ENCODE data around the gene PRELID2. TPM values are rescaled to one million over a fixed set of nuclear protein-coding genes. Genes with fewer than 3 reads are reported as not detected.
"Not testable (repeated sequence)": the region's sequence is repeated elsewhere in the genome, so short reads cannot be mapped to it uniquely, and the experiment has no call there.

Gene PRELID2
- total RNA-seq, 2 experiments from 2014 or later = 1.6 to 1.8 TPM

DNA sequence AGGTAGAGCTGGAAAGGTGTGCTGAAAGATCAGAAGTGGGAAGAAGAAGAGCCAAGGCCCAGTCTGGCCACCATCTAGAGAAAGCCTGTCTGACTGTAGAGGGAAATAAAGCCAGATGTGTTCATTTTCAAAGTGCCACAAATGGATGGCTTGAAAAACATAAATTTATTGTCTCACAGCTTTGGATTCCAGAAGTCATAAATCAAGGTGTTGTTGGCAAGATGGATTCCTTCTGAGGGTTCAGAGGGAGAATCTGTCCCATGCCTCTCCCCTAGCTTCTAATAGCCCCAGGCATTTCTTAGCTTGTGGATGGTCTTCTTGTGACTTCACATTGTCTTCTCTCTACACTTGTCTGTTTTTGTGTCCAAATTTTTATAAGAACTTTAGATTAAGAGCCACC lies 6.2 kb upstream of the PRELID2 start:
- POLR2A ChIA-PET = no interaction called here
- CTCF ChIA-PET = no interaction called here

DNA sequence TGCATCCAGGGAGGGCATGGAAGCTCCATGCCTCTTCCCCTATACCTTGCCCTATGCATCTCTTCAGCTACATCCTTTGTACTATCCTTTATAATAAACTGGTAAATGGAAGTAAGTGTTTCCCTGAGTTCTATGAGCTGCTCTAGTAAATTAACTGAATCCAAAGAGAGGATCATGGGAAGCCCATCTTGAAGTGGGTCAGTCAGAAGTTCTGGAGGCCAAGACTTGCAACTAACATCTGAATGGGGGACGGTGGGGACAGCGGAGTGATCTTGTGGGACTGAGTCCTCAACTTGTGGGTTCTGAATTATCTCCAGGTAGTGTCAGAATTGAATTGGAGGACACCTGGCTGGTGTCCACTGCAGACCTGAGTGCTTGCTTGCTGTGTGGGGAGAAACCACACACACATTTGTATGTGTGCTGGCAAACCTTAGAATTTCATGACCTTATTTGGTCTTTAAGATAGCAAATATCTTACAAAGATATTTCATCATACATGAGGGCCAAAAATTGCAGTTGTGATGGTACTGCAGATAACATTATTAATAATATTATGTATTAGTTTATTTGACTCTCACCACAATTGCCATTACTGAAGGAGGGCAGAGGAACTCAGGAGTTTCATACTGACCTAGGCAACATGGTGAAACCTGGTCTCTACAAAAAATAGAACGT lies 5.5 kb upstream of the PRELID2 start:
- CTCF ChIA-PET = no interaction called here
- POLR2A ChIA-PET = no interaction called here

DNA sequence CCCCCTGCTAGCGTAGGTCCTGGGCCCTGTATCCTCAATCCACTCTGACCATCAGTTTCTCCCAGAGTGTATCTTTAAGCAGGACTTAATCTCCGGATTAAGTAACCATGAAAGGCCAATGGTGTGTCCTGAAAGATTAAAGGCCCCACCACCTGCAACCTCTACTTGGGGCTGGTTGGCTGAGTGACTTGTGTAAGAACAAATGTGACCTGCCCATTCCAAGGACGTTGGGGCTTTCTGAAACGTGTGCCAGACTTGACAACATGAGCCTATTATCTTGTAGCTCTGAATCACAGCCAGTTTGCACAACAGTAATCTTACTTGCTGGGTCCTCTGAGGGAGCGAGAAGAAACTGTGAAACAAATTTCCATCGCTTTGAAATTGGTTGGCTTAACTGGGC lies 3.1 kb upstream of the PRELID2 start:
- CTCF ChIA-PET = no interaction called here
- POLR2A ChIA-PET = no interaction called here

DNA sequence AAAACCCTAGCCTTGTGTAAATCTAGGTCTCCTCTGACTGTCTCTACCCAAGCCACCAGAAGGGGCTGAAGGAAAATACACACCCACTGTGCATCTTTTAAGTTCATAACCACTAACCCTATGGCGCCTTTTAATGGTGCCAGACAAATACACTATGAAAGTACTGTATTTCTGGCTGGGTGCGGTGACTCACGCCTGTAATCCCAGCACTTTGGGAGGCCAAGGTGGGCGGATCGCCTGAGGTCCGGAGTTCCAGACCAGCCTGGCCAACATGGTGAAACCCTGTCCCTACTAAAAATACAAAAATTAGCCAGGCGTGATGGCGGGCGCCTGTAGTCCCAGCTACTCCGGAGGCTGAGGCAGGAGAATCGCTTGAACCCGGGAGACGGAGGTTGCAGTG lies 1.1 kb upstream of the PRELID2 start:
- CTCF ChIA-PET = interaction anchor here (2.4 kb wide), 1 partner anchor 10 kb away, joined by 8 read pairs; no protein-coding TSS in a partner anchor
- POLR2A ChIA-PET = not testable (repeated sequence)

DNA sequence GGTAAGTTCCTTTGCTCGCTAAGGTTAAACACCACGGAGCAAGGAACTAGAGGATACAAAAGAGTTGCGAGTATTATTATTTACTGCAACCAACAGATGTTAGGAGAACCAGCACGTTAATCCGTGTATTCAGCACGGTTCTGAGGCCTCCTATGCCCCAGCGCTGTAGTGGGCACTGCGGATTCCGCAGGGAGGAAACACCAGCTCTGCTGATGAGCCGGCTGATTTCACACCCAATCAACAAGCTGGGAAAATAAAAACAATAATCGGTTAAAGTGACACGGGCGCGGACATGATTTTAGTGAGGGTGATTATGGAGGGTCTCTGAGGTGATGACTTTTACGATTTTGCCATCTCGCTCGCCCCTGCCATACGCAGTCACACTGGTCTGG lies 702 bp upstream of the PRELID2 start:
- ChIA-PET POLR2A (no interaction called here), CTCF (interaction anchor here (2.4 kb wide), 1 partner anchor 10 kb away, joined by 8 read pairs; no protein-coding TSS in a partner anchor)

DNA sequence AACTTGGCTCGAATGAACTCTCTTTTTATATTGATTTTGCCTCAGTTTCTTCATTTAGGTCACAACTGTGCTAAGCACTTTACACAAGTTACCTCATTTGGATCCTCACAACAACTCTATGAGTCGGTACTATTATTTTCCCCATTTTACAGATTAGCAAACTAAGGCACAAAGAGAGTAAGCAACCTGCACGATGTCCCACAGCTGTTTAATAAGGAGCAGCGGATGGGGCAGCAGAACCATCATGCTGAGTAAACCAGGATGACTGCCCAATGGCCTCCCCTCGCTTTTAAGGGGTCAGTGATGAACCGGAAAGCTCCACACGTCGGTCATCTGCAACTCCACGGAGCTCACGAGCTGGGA lies 607 bp downstream of the PRELID2 start:
- POLR2A ChIA-PET = no interaction called here

DNA sequence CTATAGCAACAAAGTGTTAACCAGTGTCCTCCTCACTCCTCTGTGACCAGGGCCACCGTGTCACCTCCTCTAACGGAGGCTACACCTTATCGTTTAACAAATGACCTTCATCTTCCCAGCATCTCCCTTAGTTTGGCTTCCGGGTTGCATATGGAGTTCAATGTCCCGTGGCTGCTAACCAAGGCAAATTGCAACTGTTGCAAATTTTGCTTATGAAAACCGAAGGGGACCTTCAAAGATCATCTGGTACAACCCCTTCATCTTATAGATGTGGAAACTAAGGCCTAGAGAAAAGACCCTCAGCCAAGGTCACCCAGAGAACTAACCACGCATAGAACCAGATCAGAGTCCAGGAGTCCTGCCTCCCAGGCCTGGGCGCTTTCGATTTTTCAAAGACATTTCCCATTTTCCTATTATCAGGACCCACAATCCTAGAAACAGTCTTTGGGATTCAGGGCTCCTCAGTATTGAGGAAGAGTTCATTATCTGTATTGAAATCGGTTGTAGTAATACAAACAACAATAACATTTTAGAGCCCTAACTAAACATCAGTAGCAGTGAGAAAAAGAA lies 1.4 kb downstream of the PRELID2 start:
- ChIA-PET POLR2A (no interaction called here), CTCF (interaction anchor here (2.4 kb wide), 1 partner anchor 8 kb away, joined by 8 read pairs; no protein-coding TSS in a partner anchor)

More for the DNA sequence above, 607 bp downstream of the PRELID2 start:
- CTCF ChIA-PET = interaction anchor here (2.4 kb wide), 1 partner anchor 9 kb away, joined by 8 read pairs; no protein-coding TSS in a partner anchor

DNA sequence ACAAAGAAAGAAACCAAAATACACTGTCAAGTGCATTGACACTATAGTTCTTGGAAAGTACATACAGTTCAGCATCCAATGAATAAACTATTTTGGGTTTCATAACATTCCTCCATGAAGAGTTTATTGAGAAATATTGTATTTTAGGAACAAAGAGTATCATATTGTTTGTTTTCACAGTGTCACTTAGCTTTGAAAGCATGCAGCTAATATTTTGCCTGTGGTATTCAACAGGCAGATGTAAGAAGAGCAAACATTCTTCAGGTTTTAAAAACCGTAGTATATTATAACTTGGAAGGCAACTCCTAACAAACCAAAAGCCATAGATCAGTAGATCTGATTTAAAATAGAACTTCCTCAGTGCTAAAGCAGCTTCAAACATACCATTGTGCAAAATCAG lies 4.5 kb downstream of the PRELID2 start:
- CTCF ChIA-PET = interaction anchor here (1.4 kb wide), 1 partner anchor 211 kb away, joined by 3 read pairs; no protein-coding TSS in a partner anchor
- POLR2A ChIA-PET = no interaction called here

DNA sequence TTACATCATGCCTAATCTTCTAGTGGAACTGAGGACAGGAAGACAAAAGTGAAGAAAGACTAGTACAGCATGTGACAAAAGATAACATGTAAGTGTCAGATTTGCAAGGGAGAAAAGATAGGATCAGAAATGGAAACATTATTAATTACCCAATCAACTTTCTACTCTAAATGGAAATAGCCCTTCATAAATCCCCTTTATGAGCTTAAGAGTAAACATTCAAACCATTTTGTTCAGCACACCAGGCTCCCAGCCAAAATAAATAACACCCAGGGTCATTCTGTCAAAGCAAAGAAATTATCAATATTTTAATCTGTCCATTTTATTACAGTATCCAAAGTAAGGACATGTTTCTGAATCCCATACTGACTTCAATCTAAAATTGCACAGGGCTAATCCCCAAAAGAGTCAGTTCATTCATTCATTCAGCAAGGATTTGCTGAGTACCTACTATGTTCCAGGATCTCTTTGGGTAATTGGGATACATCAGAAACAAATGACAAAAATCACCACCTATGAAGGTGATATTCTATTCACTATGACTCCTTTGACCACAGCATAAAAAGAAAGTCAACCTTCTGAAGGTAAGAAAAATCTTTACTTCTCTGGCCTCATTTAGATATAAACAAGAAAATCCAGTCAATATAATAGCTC lies 5.3 kb downstream of the PRELID2 start:
- CTCF ChIA-PET = interaction anchor here (1.4 kb wide), 1 partner anchor 211 kb away, joined by 3 read pairs; no protein-coding TSS in a partner anchor
- POLR2A ChIA-PET = no interaction called here

DNA sequence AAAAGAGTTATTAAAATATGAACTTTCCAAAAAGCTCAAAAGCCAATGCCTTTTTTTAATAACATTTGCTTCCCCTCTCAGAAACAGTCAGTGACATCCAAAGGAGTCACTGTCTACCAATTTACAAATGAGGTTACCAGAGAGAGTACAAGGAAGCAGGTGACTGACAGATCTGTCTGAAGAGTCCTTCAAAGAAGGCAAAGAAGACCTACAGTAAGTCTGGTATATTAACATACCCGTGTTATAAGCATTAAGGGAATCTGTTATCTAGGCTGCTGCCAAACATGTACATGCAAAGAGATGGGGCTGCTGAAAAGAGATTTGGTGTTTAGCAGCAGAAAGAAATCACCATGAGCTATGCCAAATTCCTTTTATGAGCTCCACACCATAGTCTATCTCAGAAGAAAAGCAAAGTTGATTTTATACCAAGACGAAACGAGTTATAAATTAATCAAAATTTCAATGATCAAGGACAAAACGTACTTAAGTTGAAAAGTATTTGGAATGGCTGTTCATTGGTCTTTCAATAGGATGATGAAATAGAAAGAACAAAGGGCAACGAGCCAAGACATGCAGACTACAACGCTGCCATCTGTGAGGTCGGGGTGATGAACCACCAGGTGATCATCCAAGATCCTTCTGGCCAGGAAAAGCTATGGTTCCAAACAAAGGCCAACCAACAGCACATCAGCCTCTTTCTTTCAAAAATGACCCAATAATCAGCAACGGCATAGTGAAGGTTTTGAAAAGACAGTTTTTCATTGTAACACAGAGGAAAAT lies 8.1 kb downstream of the PRELID2 start:
- ChIA-PET POLR2A (no interaction called here), CTCF (interaction anchor here (1.4 to 1.9 kb wide), 2 partner anchors 8 to 1623 kb away, joined by 3 to 8 read pairs; partner anchors contain the start of gene PRELID2)

DNA sequence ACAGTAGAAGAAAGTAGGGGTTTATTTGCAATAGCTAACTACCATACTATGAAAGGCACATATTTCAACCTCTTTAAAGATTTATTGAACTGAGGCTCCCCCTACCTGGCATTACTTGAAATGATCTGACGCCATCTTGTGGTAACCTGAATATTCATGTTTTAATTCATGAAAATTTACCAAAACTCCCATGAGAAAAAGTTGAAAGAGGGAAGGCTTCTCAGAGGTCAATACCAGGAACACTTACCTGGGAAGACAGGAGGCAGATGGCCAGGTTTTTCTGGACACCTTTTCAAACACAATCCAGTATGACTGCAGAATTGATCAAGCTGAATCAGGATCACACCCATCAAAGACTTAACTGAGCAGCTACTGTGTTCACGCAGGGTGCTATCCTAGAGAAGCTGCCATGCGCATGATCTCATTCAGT lies 9.4 kb downstream of the PRELID2 start:
- ChIA-PET CTCF (interaction anchor here (1.2 to 1.9 kb wide), 2 partner anchors 9 to 130 kb away, joined by 3 to 8 read pairs; partner anchors contain the start of gene PRELID2), POLR2A (no interaction called here)

DNA sequence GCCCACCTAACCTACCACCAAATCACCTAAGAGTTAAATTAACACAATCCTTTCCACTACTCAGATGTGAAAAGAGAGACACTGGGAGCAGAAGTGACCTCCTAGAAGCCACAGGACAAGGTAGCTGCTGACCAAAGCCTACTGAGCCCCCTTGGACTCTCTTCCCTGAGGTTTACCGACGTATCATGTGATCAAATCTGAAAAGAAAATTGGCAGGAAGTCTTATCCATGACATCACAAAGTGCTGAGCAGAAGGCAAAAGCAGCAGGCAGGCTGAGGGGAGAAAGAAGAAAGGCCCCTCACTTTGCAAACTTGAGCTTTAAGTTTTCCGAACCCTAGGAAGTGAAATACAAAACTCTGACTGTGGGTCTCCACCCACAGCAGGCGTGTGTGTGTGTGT lies 11.1 kb downstream of the PRELID2 start:
- ChIA-PET POLR2A (no interaction called here), CTCF (interaction anchor here (0.9 kb wide), 1 partner anchor 126 kb away, joined by 3 read pairs; no protein-coding TSS in a partner anchor)

DNA sequence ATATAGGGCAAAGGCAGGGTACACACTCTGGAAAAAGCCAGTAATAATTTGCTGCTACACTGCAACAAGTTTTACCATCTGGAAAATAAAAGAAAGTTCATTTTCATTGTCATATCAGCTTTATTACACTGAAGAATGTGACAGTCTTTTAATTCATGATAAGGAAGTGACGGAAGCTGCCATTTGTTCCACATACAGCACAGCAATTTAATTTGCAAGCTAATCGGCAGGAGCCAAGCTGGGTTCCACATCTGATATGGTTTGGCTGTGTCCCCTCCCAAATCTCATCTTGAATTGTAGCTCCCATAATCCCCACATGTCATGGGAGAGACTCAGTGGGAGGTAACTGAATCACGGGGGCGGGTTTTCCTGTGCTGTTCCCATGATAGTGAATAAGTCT lies 16.5 kb downstream of the PRELID2 start:
- CTCF ChIA-PET = no interaction called here
- POLR2A ChIA-PET = no interaction called here

DNA sequence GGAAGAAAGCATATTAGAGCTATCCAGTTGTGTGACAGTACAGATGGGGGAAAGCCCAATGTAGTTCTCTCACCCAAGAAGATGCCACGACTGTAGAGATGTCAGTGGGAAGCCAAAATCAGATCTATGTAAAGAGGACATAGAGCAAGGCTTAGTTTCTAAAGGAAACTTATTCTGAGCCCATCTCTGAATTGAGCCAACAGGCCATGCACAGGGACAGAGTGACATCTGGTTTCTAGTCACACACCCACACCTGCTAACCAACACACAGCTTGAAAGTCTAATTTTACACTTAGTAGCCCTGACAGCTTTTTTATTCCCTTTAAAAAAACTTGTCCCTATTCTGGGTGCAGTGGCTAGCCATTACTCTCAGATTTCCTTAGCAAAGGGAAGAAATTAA lies 22.3 kb downstream of the PRELID2 start:
- ChIA-PET POLR2A (no interaction called here), CTCF (no interaction called here)

DNA sequence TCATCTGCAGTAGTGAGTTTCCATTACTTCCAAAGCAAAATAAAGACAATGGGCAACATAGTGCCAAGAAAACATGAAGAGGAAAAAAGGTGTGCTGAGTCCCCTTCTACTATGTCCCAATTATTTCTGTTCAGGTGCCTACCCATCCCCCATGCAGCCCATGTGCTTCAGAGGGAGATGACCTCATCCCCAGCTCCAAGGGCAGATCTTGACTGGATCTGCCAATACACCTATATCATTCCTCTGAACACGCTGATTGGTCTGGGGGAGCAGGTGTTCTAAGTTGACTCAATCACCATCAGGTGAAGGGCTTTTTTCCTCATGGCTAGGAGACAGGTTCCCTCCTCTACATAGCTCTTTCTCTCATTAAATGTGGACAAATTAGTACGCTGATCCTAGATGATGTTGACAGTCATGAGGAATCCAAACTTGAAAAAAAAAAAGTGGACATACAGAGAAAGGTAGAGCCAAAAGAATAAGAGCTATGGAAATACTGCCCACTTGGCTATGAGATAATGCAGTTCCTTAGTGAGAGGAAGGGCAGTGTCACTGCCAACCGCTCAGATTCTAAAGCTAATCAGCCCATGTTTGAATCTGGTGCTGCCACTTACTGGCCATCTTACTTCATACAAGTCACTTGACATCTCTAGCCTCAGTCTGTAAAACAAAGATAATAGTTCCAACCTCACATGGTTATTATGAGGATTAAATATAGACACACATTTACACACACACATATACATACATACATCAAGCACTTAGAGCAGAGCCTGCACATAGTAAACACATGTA lies 23.1 kb downstream of the PRELID2 start:
- POLR2A ChIA-PET = no interaction called here
- CTCF ChIA-PET = no interaction called here

DNA sequence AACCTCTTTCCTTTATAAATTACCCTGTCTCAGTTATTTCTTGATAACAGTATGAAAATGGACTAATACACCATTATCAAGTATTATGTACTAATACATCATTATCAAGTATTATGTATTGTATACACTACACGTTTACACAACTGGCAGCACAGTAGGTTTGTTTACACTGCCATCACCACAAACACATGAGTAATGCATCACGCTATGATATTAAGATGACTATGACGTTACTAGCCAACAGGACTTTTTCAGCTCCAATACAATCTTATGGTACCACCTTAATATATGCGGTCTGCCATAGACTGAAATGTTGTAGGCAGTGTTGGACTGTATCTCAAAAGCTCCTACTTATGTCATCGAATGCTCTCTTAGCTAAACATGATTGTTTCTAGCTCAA lies 28.2 kb downstream of the PRELID2 start:
- CTCF ChIA-PET = interaction anchor here (1.1 kb wide), 1 partner anchor 46 kb away, joined by 3 read pairs; no protein-coding TSS in a partner anchor
- POLR2A ChIA-PET = no interaction called here

DNA sequence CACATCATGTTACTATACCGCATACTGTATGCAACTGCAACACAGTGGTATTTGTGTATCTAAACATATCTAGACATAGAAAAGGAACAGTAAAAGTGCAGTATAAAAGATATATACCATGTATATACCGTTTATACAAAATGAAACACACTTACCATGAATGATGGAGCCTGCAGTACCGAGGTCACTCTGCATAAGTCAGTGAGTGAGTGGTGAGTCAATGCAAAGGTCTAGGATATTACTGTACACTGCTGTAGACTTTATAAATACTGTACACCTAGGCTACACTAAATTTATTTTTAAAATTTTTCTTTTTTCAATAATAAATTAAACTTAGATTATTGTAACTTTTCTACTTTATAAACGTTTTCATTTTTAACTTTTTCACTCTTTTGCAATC lies 29.3 kb downstream of the PRELID2 start:
- CTCF ChIA-PET = no interaction called here
- POLR2A ChIA-PET = no interaction called here

DNA sequence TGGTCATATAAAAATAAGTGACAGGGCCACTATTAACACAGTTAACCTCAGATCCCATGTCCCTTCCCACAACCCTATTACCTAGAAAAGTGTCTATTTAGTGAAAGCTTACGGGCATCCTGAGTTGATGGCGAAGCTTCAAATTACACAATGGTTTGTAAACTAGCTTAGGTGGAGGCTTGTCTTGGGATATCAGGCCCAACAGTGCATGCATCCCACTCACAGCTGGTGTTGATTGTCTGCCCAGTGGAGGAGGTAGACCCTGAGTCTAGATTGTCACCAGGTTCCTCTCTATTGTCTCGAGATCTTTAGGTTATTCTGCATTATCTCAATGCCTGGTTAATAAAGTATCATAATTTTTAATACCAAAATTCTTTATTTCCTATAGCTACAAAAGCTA lies 30.4 kb downstream of the PRELID2 start:
- ChIA-PET CTCF (no interaction called here), POLR2A (no interaction called here)

All from activated CD8-positive, alpha-beta memory T cell treated with anti-CD3 and anti-CD28 coated beads for 36 hours (primary cell).